Lower leg skin (tissue), 3 donors: ENCODE results near the gene ZNF304.

Source experiments
- POLR2A ChIP-seq, 2 donors: fragments of 450-650 bp; IDR thresholded peaks; one replicate each; pipeline ENCODE4 v1.6.1; 2016 to 2017; ENCODE audit warnings: antibody characterized with exemption in 2 of 2, mild to moderate bottlenecking in 1 of 2, moderate library complexity in 1 of 2
- TF ChIP-seq, protein P1 (sequence below), 3 donors: fragments of 450-650 bp; IDR thresholded peaks; one replicate each; pipeline ENCODE4 v1.5.1; 2016; ENCODE audit warnings: antibody characterized with exemption in 3 of 3, mild to moderate bottlenecking in 3 of 3, moderate library complexity in 2 of 3

DNA sequence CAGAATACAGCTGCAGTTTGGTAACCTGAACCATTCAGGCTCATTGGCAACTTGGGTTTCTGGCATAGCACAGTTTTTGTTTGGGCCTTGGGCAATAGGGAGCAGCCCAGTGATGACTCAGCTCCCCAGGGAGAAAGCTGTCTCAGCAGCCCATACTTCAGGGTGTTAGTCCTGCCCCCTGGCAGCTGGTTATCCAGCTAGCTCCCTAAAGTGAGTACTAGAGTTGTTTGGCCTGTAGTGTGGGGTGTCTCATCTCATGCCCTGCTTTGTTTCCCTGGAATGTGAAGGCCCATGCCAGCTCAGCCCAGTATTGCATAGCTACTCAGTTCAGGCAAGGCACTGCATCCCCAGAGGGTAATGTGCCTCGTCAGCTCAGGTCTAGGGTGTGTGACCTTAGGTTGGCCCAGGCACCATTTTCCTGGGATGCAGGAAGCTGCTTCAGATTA, 49.0 kb upstream of the ZNF304 start:
- TF ChIP-seq, protein P1, sequence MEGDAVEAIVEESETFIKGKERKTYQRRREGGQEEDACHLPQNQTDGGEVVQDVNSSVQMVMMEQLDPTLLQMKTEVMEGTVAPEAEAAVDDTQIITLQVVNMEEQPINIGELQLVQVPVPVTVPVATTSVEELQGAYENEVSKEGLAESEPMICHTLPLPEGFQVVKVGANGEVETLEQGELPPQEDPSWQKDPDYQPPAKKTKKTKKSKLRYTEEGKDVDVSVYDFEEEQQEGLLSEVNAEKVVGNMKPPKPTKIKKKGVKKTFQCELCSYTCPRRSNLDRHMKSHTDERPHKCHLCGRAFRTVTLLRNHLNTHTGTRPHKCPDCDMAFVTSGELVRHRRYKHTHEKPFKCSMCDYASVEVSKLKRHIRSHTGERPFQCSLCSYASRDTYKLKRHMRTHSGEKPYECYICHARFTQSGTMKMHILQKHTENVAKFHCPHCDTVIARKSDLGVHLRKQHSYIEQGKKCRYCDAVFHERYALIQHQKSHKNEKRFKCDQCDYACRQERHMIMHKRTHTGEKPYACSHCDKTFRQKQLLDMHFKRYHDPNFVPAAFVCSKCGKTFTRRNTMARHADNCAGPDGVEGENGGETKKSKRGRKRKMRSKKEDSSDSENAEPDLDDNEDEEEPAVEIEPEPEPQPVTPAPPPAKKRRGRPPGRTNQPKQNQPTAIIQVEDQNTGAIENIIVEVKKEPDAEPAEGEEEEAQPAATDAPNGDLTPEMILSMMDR (IDR thresholded peaks at IDR 0.05) = no peak
- TF ChIP-seq POLR2A (IDR thresholded peaks at IDR 0.05) = no peak
